HG02588 (cell line): ENCODE measurements around the gene TMEM86A.
"Not testable (repeated sequence)": the region's sequence is repeated elsewhere in the genome, so short reads cannot be mapped to it uniquely, and the experiment has no call there.

ENCODE experiments used
- ATAC-seq: cut with Tn5 transposase; IDR thresholded peaks from one replicate; pipeline ENCODE4 v1.9.1; 2021; ENCODE audit warnings: mild to moderate bottlenecking, moderate library complexity; ENCODE audit not compliant: unreplicated experiment

TMEM86A gene

GRCh38 chr11:18698341-18699268, at the start of gene TMEM86A:
TMEM86A (plus strand) TSS chr11:18698779; CDS start chr11:18698887, 108 bp downstream.
- ATAC-seq = peak; percentile 93

GRCh38 chr11:18650353-18650752, 48.2 kb upstream of the TMEM86A start:
- ATAC-seq = peak; percentile 38

GRCh38 chr11:18650859-18651557, 47.6 kb upstream of the TMEM86A start:
- ATAC-seq = peak; percentile 86

GRCh38 chr11:18657673-18658072, 40.9 kb upstream of the TMEM86A start:
- no peak for ATAC-seq

GRCh38 chr11:18665353-18665872, 33.2 kb upstream of the TMEM86A start:
- ATAC-seq = not testable (repeated sequence)

- ATAC-seq = no peak
Observed at GRCh38 chr11:18668131-18668530, 30.4 kb upstream of the TMEM86A start.

GRCh38 chr11:18669219-18669596, 29.4 kb upstream of the TMEM86A start:
- ATAC-seq = no peak

- no peak for ATAC-seq
Observed at GRCh38 chr11:18669711-18670110, 28.9 kb upstream of the TMEM86A start.

- ATAC-seq = no peak
Observed at GRCh38 chr11:18671246-18671645, 27.3 kb upstream of the TMEM86A start.

GRCh38 chr11:18672209-18672608, 26.4 kb upstream of the TMEM86A start:
- not testable (repeated sequence) for ATAC-seq

GRCh38 chr11:18676803-18677202, 21.8 kb upstream of the TMEM86A start:
- no peak for ATAC-seq

- ATAC-seq = no peak
Observed at GRCh38 chr11:18677560-18677959, 21.0 kb upstream of the TMEM86A start.

GRCh38 chr11:18681949-18682348, 16.6 kb upstream of the TMEM86A start:
- ATAC-seq = not testable (repeated sequence)

GRCh38 chr11:18682466-18682865, 16.1 kb upstream of the TMEM86A start:
- ATAC-seq = no peak

GRCh38 chr11:18684267-18684666, 14.3 kb upstream of the TMEM86A start:
- no peak for ATAC-seq

GRCh38 chr11:18691467-18692140, 7.0 kb upstream of the TMEM86A start:
- ATAC-seq = not testable (repeated sequence)

- ATAC-seq = no peak
Observed at GRCh38 chr11:18692941-18693760, 5.4 kb upstream of the TMEM86A start.

- no peak for ATAC-seq
Observed at GRCh38 chr11:18696638-18697225, 1.8 kb upstream of the TMEM86A start.

GRCh38 chr11:18697576-18697975, 1.0 kb upstream of the TMEM86A start:
- no peak for ATAC-seq

- no peak for ATAC-seq
Observed at GRCh38 chr11:18699269-18699596, 654 bp downstream of the TMEM86A start.
